Measurements from ENCODE around the gene POLR2A. TPM values are rescaled to one million over a fixed set of nuclear protein-coding genes. Genes with fewer than 3 reads are reported as not detected.

The POLR2A gene
- total RNA-seq, 4 donors from 2014 or later, result 19.7 to 167 (median 77.6) TPM

DNA sequence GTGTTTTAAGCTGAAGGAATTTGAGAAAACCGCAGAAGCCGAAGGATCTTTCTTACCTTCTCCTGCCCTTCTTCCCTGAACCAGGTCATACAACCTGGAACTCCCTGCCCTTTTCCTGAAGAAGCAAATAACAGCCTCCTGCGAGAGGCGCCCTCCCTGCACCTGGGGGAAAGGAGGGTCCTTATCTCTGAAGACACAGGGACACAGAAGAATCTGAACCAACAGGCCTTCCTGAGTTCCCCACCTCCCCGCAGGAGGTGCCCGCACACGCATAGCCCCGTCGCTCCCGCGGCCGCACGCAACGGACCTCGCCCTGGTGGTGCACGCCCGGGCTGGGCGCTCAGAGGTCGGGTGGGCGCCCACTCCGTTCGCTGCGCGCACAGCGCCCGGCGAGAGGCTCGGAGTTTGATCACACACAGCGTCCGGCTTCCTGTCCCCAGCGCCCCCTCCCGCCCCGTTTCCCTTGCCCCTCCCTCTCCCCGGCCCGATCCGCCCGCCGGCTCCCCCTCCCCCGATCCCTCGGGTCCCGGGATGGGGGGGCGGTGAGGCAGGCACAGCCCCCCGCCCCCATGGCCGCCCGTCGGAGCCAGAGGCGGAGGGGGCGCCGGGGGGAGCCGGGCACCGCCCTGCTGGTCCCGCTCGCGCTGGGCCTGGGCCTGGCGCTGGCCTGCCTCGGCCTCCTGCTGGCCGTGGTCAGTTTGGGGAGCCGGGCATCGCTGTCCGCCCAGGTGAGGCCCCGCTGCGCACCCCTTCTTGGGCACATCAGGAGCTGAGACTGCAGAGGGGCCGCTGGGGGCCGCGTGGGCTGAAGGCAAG lies 64.6 kb downstream of the POLR2A start, which contains the start of gene TNFSF12:
TSS of gene TNFSF12 (plus strand) at position 474 of the 816 bp plus-strand sequence. CDS start at position 570, 96 bp downstream.
- Histone ChIP-seq H3K4me3 (peak within 1 kb of the TSS; percentile 47 to 88), H3K27me3 (no peaks in the 10 kb centered on the region), H3K4me1 (peaks cover 0 to 5% of the 10 kb centered on the region in 2 donors), H3K36me3 (no peaks in the 10 kb centered on the region), H3K27ac (peak within 1 kb of the TSS; percentile 89 to 95), H3K9me3 (no peaks in the 10 kb centered on the region)
- DNase-seq, result peak; percentile 66 to 68
- peak in 3 of 4 experiments; percentile 7 to 44 (median 31) for TF ChIP-seq CTCF (IDR thresholded peaks at IDR 0.05)
- peak in 1 of 2 donors; percentile 9 for TF ChIP-seq POLR2A (IDR thresholded peaks at IDR 0.05)
- intact Hi-C loops (cut with DNase I; ENCODE audit: low total_unique reads), result no loop called here

Small RNAs within 50 kb of the gene (small RNA-seq; reads per million reads assigned to genes)
- gene RF00019, result not detected

Other genes starting within 250 kb of the POLR2A start
- 10 to 100 TPM in 3 of 4 donors, 1 to 10 TPM in 1; 5.1 to 83.2 (median 53.5) TPM for gene DVL2, start 249.8 kb upstream of the POLR2A start, total RNA-seq
- 10 to 100 TPM in 3 of 4 donors, 1 to 10 TPM in 1; 9.7 to 68.1 (median 29.7) TPM for gene PHF23, start 244.9 kb upstream of the POLR2A start, total RNA-seq
- gene GABARAP, start 241.9 kb upstream of the POLR2A start, total RNA-seq, result 100 to 1,000 TPM; 220 to 467 (median 366) TPM
- gene CTDNEP1, start 232.6 kb upstream of the POLR2A start, total RNA-seq, result 100 to 1,000 TPM in 1 of 4 donors, 10 to 100 TPM in 3; 13.8 to 115 (median 37.2) TPM
- 10 to 100 TPM; 41.9 to 65.6 (median 51.3) TPM for gene ELP5, start 232.2 kb upstream of the POLR2A start, total RNA-seq
- 10 to 100 TPM in 1 of 4 donors, under 1 TPM in 3; 0.29 to 24.4 (median 0.68) TPM for gene CLDN7, start 221.9 kb upstream of the POLR2A start, total RNA-seq
- 10 to 100 TPM in 2 of 4 donors, 1 to 10 TPM in 2; 1.8 to 25.9 (median 12.6) TPM for gene SLC2A4, start 202.6 kb upstream of the POLR2A start, total RNA-seq
- gene YBX2, start 189.7 kb upstream of the POLR2A start, total RNA-seq, result 1 to 10 TPM in 2 of 4 donors, not detected in 2; 2.4 to 4.4 TPM
- gene EIF5A, start 176.7 kb upstream of the POLR2A start, total RNA-seq, result 100 to 1,000 TPM in 3 of 4 donors, 10 to 100 TPM in 1; 75.3 to 219 (median 198) TPM
- gene GPS2, start 169.0 kb upstream of the POLR2A start, total RNA-seq, result 10 to 100 TPM; 34.0 to 68.3 (median 43.9) TPM
- 10 to 100 TPM; 12.4 to 64.7 (median 34.1) TPM for gene NEURL4, start 155.0 kb upstream of the POLR2A start, total RNA-seq
- 10 to 100 TPM in 1 of 4 donors, 1 to 10 TPM in 2, under 1 TPM in 1; 0.29 to 11.2 (median 1.7) TPM for gene ACAP1, start 147.8 kb upstream of the POLR2A start, total RNA-seq
- gene KCTD11, start 132.2 kb upstream of the POLR2A start, total RNA-seq, result 10 to 100 TPM in 1 of 4 donors, 1 to 10 TPM in 3; 2.6 to 14.7 (median 7.2) TPM
- not detected for gene TMEM95, start 129.2 kb upstream of the POLR2A start, total RNA-seq
- 1 to 10 TPM in 3 of 4 donors, under 1 TPM in 1; 0.26 to 9.2 (median 1.8) TPM for gene TNK1, start 103.3 kb upstream of the POLR2A start, total RNA-seq
- 10 to 100 TPM in 3 of 4 donors, under 1 TPM in 1; 0.77 to 42.6 (median 17.6) TPM for gene PLSCR3, start 89.8 kb upstream of the POLR2A start, total RNA-seq
- gene TMEM256, start 80.3 kb upstream of the POLR2A start, total RNA-seq, result 100 to 1,000 TPM in 3 of 4 donors, 10 to 100 TPM in 1; 26.0 to 131 (median 115) TPM
- gene NLGN2, start 76.5 kb upstream of the POLR2A start, total RNA-seq, result 10 to 100 TPM; 14.2 to 81.9 (median 19.7) TPM
- gene SPEM1, start 64.0 kb upstream of the POLR2A start, total RNA-seq, result not detected
- gene SPEM2, start 58.8 kb upstream of the POLR2A start, total RNA-seq, result not detected
- not detected for gene SPEM3, start 55.5 kb upstream of the POLR2A start, total RNA-seq
- gene TMEM102, start 48.9 kb upstream of the POLR2A start, total RNA-seq, result 1 to 10 TPM in 2 of 4 donors, under 1 TPM in 1, not detected in 1; 0.29 to 2.8 (median 2.0) TPM
- 10 to 100 TPM in 1 of 4 donors, 1 to 10 TPM in 2, not detected in 1; 2.8 to 17.9 (median 6.2) TPM for gene FGF11, start 44.9 kb upstream of the POLR2A start, total RNA-seq
- 10 to 100 TPM in 2 of 4 donors, 1 to 10 TPM in 2; 3.2 to 16.9 (median 10.9) TPM for gene CHRNB1, start 39.3 kb upstream of the POLR2A start, total RNA-seq
- gene ZBTB4, start 4.7 kb upstream of the POLR2A start, total RNA-seq, result 100 to 1,000 TPM in 1 of 4 donors, 10 to 100 TPM in 3; 22.7 to 116 (median 39.2) TPM
- not detected for gene SLC35G6, start 2.9 kb upstream of the POLR2A start, total RNA-seq
- gene TNFSF12, start 64.7 kb downstream of the POLR2A start, total RNA-seq, result 10 to 100 TPM; 15.3 to 63.1 (median 33.7) TPM
- gene TNFSF13, start 74.4 kb downstream of the POLR2A start, total RNA-seq, result 10 to 100 TPM in 3 of 4 donors, 1 to 10 TPM in 1; 6.8 to 56.9 (median 25.8) TPM
- 100 to 1,000 TPM in 1 of 4 donors, 10 to 100 TPM in 3; 45.9 to 106 (median 59.5) TPM for gene SENP3, start 77.6 kb downstream of the POLR2A start, total RNA-seq
- gene CD68, start 95.3 kb downstream of the POLR2A start, total RNA-seq, result 10 to 100 TPM in 1 of 4 donors, 1 to 10 TPM in 3; 4.4 to 15.9 (median 7.5) TPM
- gene MPDU1, start 99.5 kb downstream of the POLR2A start, total RNA-seq, result 10 to 100 TPM in 3 of 4 donors, 1 to 10 TPM in 1; 2.6 to 63.6 (median 35.0) TPM
- 1 to 10 TPM in 3 of 4 donors, not detected in 1; 1.0 to 7.3 (median 1.1) TPM for gene SOX15, start 105.7 kb downstream of the POLR2A start, total RNA-seq
- gene FXR2, start 130.5 kb downstream of the POLR2A start, total RNA-seq, result 10 to 100 TPM in 2 of 4 donors, 1 to 10 TPM in 2; 6.2 to 37.8 (median 20.1) TPM
- 10 to 100 TPM; 18.5 to 74.8 (median 46.0) TPM for gene SAT2, start 143.5 kb downstream of the POLR2A start, total RNA-seq
- 1 to 10 TPM in 1 of 4 donors, under 1 TPM in 1, not detected in 2; 0.21 to 1.1 TPM for gene SHBG, start 145.8 kb downstream of the POLR2A start, total RNA-seq
- 10 to 100 TPM in 1 of 4 donors, 1 to 10 TPM in 3; 3.2 to 20.7 (median 8.0) TPM for gene ATP1B2, start 166.6 kb downstream of the POLR2A start, total RNA-seq
- 10 to 100 TPM in 3 of 4 donors, 1 to 10 TPM in 1; 5.9 to 58.3 (median 30.7) TPM for gene TP53, start 203.1 kb downstream of the POLR2A start, total RNA-seq
- 1 to 10 TPM; 1.0 to 8.8 (median 6.2) TPM for gene WRAP53, start 204.1 kb downstream of the POLR2A start, total RNA-seq
- gene EFNB3, start 220.8 kb downstream of the POLR2A start, total RNA-seq, result 10 to 100 TPM in 2 of 4 donors, under 1 TPM in 2; 0.26 to 13.1 (median 5.6) TPM
- 1 to 10 TPM in 1 of 4 donors, under 1 TPM in 3; under 0.01 to 1.4 (median 0.48) TPM for gene DNAH2, start 233.4 kb downstream of the POLR2A start, total RNA-seq

Measured in uterus (tissue), 4 donors.